ENCODE measurements around the gene CYP17A1. TPM values are rescaled to one million over a fixed set of nuclear protein-coding genes. Genes with fewer than 3 reads are reported as not detected.

CYP17A1 gene
- polyA plus RNA-seq, 1 of the 3 experiments (the other 2 are of a cell fraction): not detected

- peak overlapping the region; percentile 19 to 34; a peak in 2 of 4 replicates for H3K27ac ChIP-seq (ENCODE audit: low read depth in 2 of 2, low read length in 1 of 2)
- no peak overlapping the region for H3K4me2 ChIP-seq
- H3F3A ChIP-seq (replicated peaks; ENCODE audit: insufficient read depth): no peaks in the 10 kb centered on the region
- TF ChIP-seq USF1 (IDR thresholded peaks at IDR 0.05; ENCODE audit: borderline replicate concordance, low read depth): no peak
- TF ChIP-seq RXRA (IDR thresholded peaks at IDR 0.05; ENCODE audit: borderline replicate concordance, low read depth): no peak
- TF ChIP-seq ELF1 (IDR thresholded peaks at IDR 0.05): no peak
- no peak for TF ChIP-seq FOSL2 (IDR thresholded peaks at IDR 0.05; ENCODE audit: borderline replicate concordance, low read depth)
- TF ChIP-seq, protein P1, sequence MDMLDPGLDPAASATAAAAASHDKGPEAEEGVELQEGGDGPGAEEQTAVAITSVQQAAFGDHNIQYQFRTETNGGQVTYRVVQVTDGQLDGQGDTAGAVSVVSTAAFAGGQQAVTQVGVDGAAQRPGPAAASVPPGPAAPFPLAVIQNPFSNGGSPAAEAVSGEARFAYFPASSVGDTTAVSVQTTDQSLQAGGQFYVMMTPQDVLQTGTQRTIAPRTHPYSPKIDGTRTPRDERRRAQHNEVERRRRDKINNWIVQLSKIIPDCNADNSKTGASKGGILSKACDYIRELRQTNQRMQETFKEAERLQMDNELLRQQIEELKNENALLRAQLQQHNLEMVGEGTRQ (IDR thresholded peaks at IDR 0.05; ENCODE audit: borderline replicate concordance, low read depth, low read length): no peak
- no peak for TF ChIP-seq MAX (IDR thresholded peaks at IDR 0.05; ENCODE audit: low read depth)
- TF ChIP-seq NFIC (IDR thresholded peaks at IDR 0.05; ENCODE audit: borderline replicate concordance): no peak
- no peak for TF ChIP-seq TEAD4 (IDR thresholded peaks at IDR 0.05; ENCODE audit: borderline replicate concordance, insufficient read depth)
- TF ChIP-seq EP300 (IDR thresholded peaks at IDR 0.05; ENCODE audit: borderline replicate concordance in 1 of 2, low read depth in 1 of 2, low read length in 1 of 2): no peak
- TF ChIP-seq GABPA (IDR thresholded peaks at IDR 0.05; ENCODE audit: low read depth): no peak
- no peak for TF ChIP-seq YY1 (IDR thresholded peaks at IDR 0.05; ENCODE audit: low read depth)
- TF ChIP-seq, protein P2, sequence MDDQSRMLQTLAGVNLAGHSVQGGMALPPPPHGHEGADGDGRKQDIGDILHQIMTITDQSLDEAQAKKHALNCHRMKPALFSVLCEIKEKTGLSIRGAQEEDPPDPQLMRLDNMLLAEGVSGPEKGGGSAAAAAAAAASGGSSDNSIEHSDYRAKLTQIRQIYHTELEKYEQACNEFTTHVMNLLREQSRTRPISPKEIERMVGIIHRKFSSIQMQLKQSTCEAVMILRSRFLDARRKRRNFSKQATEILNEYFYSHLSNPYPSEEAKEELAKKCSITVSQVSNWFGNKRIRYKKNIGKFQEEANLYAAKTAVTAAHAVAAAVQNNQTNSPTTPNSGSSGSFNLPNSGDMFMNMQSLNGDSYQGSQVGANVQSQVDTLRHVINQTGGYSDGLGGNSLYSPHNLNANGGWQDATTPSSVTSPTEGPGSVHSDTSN (IDR thresholded peaks at IDR 0.05): no peak
- TF ChIP-seq RFX5 (IDR thresholded peaks at IDR 0.05; ENCODE audit: low read length): no peak
- no peak for TF ChIP-seq CTCF (IDR thresholded peaks at IDR 0.05)
- H3K9me3 ChIP-seq: no peaks in the 10 kb centered on the region
- H3K27me3 ChIP-seq (ENCODE audit: insufficient read depth): no peaks in the 10 kb centered on the region
- no peak overlapping the region for H2AFZ ChIP-seq (ENCODE audit: low read depth)
- ChIA-PET CTCF (no interaction called here), POLR2A (interaction anchor here (1.2 kb wide), 1 partner anchor 18 kb away, joined by 3 read pairs; no protein-coding TSS in a partner anchor)
- no peak overlapping the region for H3K9ac ChIP-seq
- no peak for DNase-seq
- H4K20me1 ChIP-seq (ENCODE audit: insufficient read depth): peaks cover 27% of the 10 kb centered on the region
- H3K79me2 ChIP-seq (ENCODE audit: insufficient read depth): peaks cover 68% of the 10 kb centered on the region; the same call in 1 of the 2 replicates
- H3K4me3 ChIP-seq (ENCODE audit: low read depth in 2 of 2, low read length in 1 of 2): no peak overlapping the region
- H3K4me1 ChIP-seq (ENCODE audit: control insufficient read depth in 1 of 2, insufficient read depth in 2 of 2, low read depth in 1 of 2, low read length in 1 of 2): peaks cover 14 to 31% of the 10 kb centered on the region in 2 experiments; a peak in 1 of 4 replicates
- WGBS (ENCODE audit: low lambda C conversion rate): 96% methylated on average over 14 of the region's 18 CpGs
- H3K36me3 ChIP-seq (replicated peaks in 1 of 2; ENCODE audit: control insufficient read depth in 1 of 2, insufficient read depth in 2 of 2, low read length in 1 of 2): no peaks in the 10 kb centered on the region
- H3K9me2 ChIP-seq: no peaks in the 10 kb centered on the region
Measured at GRCh38 chr10:102782673-102783551, 54.3 kb downstream of the CYP17A1 start.

Measured in SK-N-SH (cell line).